PC-9 (cell line): ENCODE measurements around the gene DYNLT2B. TPM values are rescaled to one million over a fixed set of nuclear protein-coding genes. Genes with fewer than 3 reads are reported as not detected.

Experiments
- BruUV-seq: library from RNA; stranded (reverse); fragments of 400-500 nt; replicated peaks from 2 replicates; lab custom pipeline; 2021; lab: Mats Ljungman, UMichigan
- CTCF ChIA-PET: fragments of 300-600 bp; sonication (Branson Sonifier 250); formaldehyde crosslinking; loops from one replicate; lab custom pipeline; 2022; ENCODE audit warnings: antibody characterized with exemption; lab: Charles Lee
- POLR2A ChIA-PET: fragments of 300-600 bp; sonication (Branson Sonifier 250); formaldehyde crosslinking; loops from one replicate; lab custom pipeline; 2022; ENCODE audit warnings: antibody characterized with exemption; ENCODE audit not compliant: unreplicated experiment; lab: Charles Lee
- DNase-seq, 2 experiments: peaks; one replicate each; pipeline versions ENCODE4 v3.0.0 to v3.0.0-alpha.2; 2015 to 2022; ENCODE audit warnings: mixed read lengths in 1 of 2
- H2AFZ ChIP-seq: fragments of 200-600 bp; sonication (generic); 2 replicates; pipeline ENCODE4 v1.8.1; 2017; ENCODE audit warnings: antibody characterized with exemption
- H3F3A ChIP-seq: fragments of 200-600 bp; sonication (generic); 2 replicates; pipeline ENCODE4 v1.8.1; 2017; ENCODE audit warnings: antibody characterized with exemption, mild to moderate bottlenecking, low read depth; ENCODE audit not compliant: insufficient read depth
- H3K27ac ChIP-seq: fragments of 200-600 bp; sonication (generic); 2 replicates; pipeline ENCODE4 v1.6.1; 2016; ENCODE audit warnings: mixed run types
- H3K27me3 ChIP-seq: fragments of 200-600 bp; sonication (generic); 2 replicates; pipeline ENCODE4 v1.6.1; 2016; ENCODE audit warnings: low read depth, mixed run types; ENCODE audit not compliant: insufficient read depth
- H3K36me3 ChIP-seq: fragments of 200-600 bp; sonication (generic); 2 replicates; pipeline ENCODE4 v1.6.1; 2016; ENCODE audit warnings: low read depth, mixed run types
- H3K4me1 ChIP-seq: fragments of 200-600 bp; sonication (generic); replicated peaks from 2 replicates; pipeline ENCODE4 v1.6.1; 2016; ENCODE audit warnings: mixed run types; ENCODE audit not compliant: insufficient read depth
- H3K4me2 ChIP-seq: fragments of 200-600 bp; sonication (generic); 2 replicates; pipeline ENCODE4 v1.6.1; 2017; ENCODE audit warnings: mixed run types
- H3K4me3 ChIP-seq: fragments of 200-600 bp; sonication (generic); 2 replicates; pipeline ENCODE4 v1.6.1; 2016; ENCODE audit warnings: mixed run types
- H3K79me2 ChIP-seq: fragments of 200-600 bp; sonication (generic); 2 replicates; pipeline ENCODE4 v1.6.1; 2017; ENCODE audit warnings: low read depth, mixed run types
- H3K9me2 ChIP-seq: fragments of 200-600 bp; sonication (generic); 2 replicates; pipeline ENCODE4 v1.8.1; 2017; ENCODE audit warnings: mild to moderate bottlenecking; ENCODE audit not compliant: insufficient read depth
- H3K9me3 ChIP-seq: fragments of 200-600 bp; sonication (generic); 2 replicates; pipeline ENCODE4 v1.8.1; 2016; ENCODE audit warnings: low read depth; ENCODE audit not compliant: insufficient read depth
- H4K20me1 ChIP-seq: fragments of 200-600 bp; sonication (generic); 2 replicates; pipeline ENCODE4 v1.8.1; 2017; ENCODE audit not compliant: insufficient read depth
- EZH2 ChIP-seq: fragments of 200-600 bp; sonication (generic); IDR thresholded peaks from 2 replicates; pipeline ENCODE4 v1.8.0; 2017; ENCODE audit warnings: antibody characterized with exemption, low read depth
- intact Hi-C: fragments of 100-400 bp; cut with micrococcal nuclease; formaldehyde crosslinking; loops from one replicate; pipeline ENCODE4 v1.10.0; 2022; ENCODE audit not compliant: unreplicated experiment
- total RNA-seq: library from RNA; stranded (reverse); gene quantifications from 2 replicates; pipeline ENCODE4 v1.2.3, GENCODE V29; 2021
- TF ChIP-seq, protein P1 (sequence below): fragments of 200-600 bp; sonication (generic); conservative IDR thresholded peaks from 2 replicates; pipeline ENCODE4 v1.6.1; 2017; ENCODE audit warnings: mixed run types, antibody characterized with exemption, mild to moderate bottlenecking, moderate library complexity

DYNLT2B gene
- total RNA-seq, 1 experiment from 2014 or later, result 5.3 TPM

GRCh38 chr3:196339044-196339443 lies 21.0 kb upstream of the DYNLT2B start:
- POLR2A ChIA-PET, result interaction anchor here (0.6 to 1.2 kb wide), 5 partner anchors 52 to 704 kb away, joined by 3 to 4 read pairs (median 4); partner anchors contain the start of gene PCYT1A

GRCh38 chr3:196336319-196337145 lies 18.5 kb upstream of the DYNLT2B start:
- no peak for TF ChIP-seq EZH2
- TF ChIP-seq, protein P1, sequence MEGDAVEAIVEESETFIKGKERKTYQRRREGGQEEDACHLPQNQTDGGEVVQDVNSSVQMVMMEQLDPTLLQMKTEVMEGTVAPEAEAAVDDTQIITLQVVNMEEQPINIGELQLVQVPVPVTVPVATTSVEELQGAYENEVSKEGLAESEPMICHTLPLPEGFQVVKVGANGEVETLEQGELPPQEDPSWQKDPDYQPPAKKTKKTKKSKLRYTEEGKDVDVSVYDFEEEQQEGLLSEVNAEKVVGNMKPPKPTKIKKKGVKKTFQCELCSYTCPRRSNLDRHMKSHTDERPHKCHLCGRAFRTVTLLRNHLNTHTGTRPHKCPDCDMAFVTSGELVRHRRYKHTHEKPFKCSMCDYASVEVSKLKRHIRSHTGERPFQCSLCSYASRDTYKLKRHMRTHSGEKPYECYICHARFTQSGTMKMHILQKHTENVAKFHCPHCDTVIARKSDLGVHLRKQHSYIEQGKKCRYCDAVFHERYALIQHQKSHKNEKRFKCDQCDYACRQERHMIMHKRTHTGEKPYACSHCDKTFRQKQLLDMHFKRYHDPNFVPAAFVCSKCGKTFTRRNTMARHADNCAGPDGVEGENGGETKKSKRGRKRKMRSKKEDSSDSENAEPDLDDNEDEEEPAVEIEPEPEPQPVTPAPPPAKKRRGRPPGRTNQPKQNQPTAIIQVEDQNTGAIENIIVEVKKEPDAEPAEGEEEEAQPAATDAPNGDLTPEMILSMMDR, result no peak
- BruUV-seq, result no TSS peak
- Histone ChIP-seq H2AFZ (peak overlapping the region; percentile 76), H3K4me2 (peak overlapping the region; percentile 93), H4K20me1 (peaks cover 23% of the 10 kb centered on the region), H3K36me3 (peaks cover 18% of the 10 kb centered on the region), H3F3A (peaks cover 62% of the 10 kb centered on the region), H3K9me2 (no peaks in the 10 kb centered on the region), H3K9me3 (no peaks in the 10 kb centered on the region), H3K4me3 (peak overlapping the region; percentile 68), H3K27me3 (no peaks in the 10 kb centered on the region), H3K79me2 (peaks cover 81% of the 10 kb centered on the region), H3K4me1 (peaks cover 53% of the 10 kb centered on the region), H3K27ac (peak overlapping the region; percentile 95)
- peak; percentile 82 to 94 for DNase-seq
- CTCF ChIA-PET, result interaction anchor here (0.6 to 0.7 kb wide), 2 partner anchors 49 to 89 kb away, joined by 4 to 8 read pairs; partner anchors contain the start of gene PCYT1A
- POLR2A ChIA-PET, result interaction anchor here (0.5 to 0.6 kb wide), 4 partner anchors 12 to 1455 kb away, joined by 4 to 5 read pairs (median 4); partner anchors contain the start of gene LRCH3
- intact Hi-C loops, result loop anchor here (1.0 to 5.0 kb wide), 5 partner anchors 58 to 199 kb away; partner anchors contain the start of gene SLC51A

More at GRCh38 chr3:196339044-196339443, 21.0 kb upstream of the DYNLT2B start:
- no peak for DNase-seq
- CTCF ChIA-PET, result interaction anchor here (0.6 to 0.7 kb wide), 2 partner anchors 169 to 190 kb away, joined by 4 to 9 read pairs; no protein-coding TSS in a partner anchor
- TF ChIP-seq, protein P1, result no peak
- TF ChIP-seq EZH2, result no peak
- Histone ChIP-seq H3K4me1 (peaks cover 51% of the 10 kb centered on the region), H3K27ac (peak overlapping the region; percentile 95), H2AFZ (no peak overlapping the region), H3F3A (peaks cover 50% of the 10 kb centered on the region), H3K4me3 (peak overlapping the region; percentile 68), H3K79me2 (peaks cover 65% of the 10 kb centered on the region), H3K36me3 (peaks cover 8% of the 10 kb centered on the region; the same call in 1 of the 2 replicates), H3K9me2 (no peaks in the 10 kb centered on the region), H3K9me3 (no peaks in the 10 kb centered on the region), H3K27me3 (no peaks in the 10 kb centered on the region), H4K20me1 (peaks cover 4% of the 10 kb centered on the region), H3K4me2 (peak overlapping the region; percentile 93)
- intact Hi-C loops, result loop anchor here (2.0 to 5.0 kb wide), 4 partner anchors 87 to 202 kb away; partner anchors contain the start of genes SLC51A and UBXN7
- no TSS peak for BruUV-seq

GRCh38 chr3:196335503-196335948 lies 17.5 kb upstream of the DYNLT2B start:
- ChIA-PET POLR2A (no interaction called here), CTCF (no interaction called here)
- BruUV-seq, result no TSS peak
- H3K9me2 ChIP-seq, result no peaks in the 10 kb centered on the region
- no peak for DNase-seq
- H2AFZ ChIP-seq, result no peak overlapping the region
- peak overlapping the region; percentile 95 for H3K27ac ChIP-seq
- H4K20me1 ChIP-seq, result peaks cover 26% of the 10 kb centered on the region
- TF ChIP-seq, protein P1, result no peak
- TF ChIP-seq EZH2, result no peak
- H3K4me2 ChIP-seq, result peak overlapping the region; percentile 93
- no peaks in the 10 kb centered on the region for H3K9me3 ChIP-seq
- peaks cover 84% of the 10 kb centered on the region for H3K79me2 ChIP-seq
- no peaks in the 10 kb centered on the region for H3K27me3 ChIP-seq
- peaks cover 43% of the 10 kb centered on the region for H3K4me1 ChIP-seq
- peaks cover 19% of the 10 kb centered on the region for H3K36me3 ChIP-seq
- H3F3A ChIP-seq, result peaks cover 62% of the 10 kb centered on the region
- intact Hi-C loops, result loop anchor here (5.0 kb wide), 3 partner anchors 83 to 198 kb away; partner anchors contain the start of gene SLC51A
- peak overlapping the region; percentile 68 for H3K4me3 ChIP-seq
